ES-I3 (cell line): ENCODE data around the gene PKP4.

Experiments used
- H3K36me3 ChIP-seq: 2 replicates; pipeline ENCODE4 v1.6.1; 2013; ENCODE audit warnings: mild to moderate bottlenecking, low read length, control low read depth, moderate library complexity; ENCODE audit not compliant: insufficient read depth
- H3K4me1 ChIP-seq: 2 replicates; pipeline ENCODE4 v1.6.1; 2013; ENCODE audit warnings: mild to moderate bottlenecking, control low read depth, low read length; ENCODE audit not compliant: insufficient read depth
- H3K9ac ChIP-seq: 2 replicates; pipeline ENCODE4 v1.6.1; 2013; ENCODE audit warnings: low read depth, mild to moderate bottlenecking, low read length, moderate library complexity
- H3K9me3 ChIP-seq: 2 replicates; pipeline ENCODE4 v1.6.1; 2013; ENCODE audit warnings: mild to moderate bottlenecking, low read length, moderate library complexity; ENCODE audit not compliant: control insufficient read depth, insufficient read depth

Gene PKP4

GRCh38 chr2:158513841-158514240, 57.1 kb downstream of the PKP4 start:
- H3K9me3 ChIP-seq = no peaks in the 10 kb centered on the region
- peaks cover 10% of the 10 kb centered on the region for H3K4me1 ChIP-seq
- no peaks in the 10 kb centered on the region for H3K36me3 ChIP-seq
- H3K9ac ChIP-seq = no peak overlapping the region

DNA sequence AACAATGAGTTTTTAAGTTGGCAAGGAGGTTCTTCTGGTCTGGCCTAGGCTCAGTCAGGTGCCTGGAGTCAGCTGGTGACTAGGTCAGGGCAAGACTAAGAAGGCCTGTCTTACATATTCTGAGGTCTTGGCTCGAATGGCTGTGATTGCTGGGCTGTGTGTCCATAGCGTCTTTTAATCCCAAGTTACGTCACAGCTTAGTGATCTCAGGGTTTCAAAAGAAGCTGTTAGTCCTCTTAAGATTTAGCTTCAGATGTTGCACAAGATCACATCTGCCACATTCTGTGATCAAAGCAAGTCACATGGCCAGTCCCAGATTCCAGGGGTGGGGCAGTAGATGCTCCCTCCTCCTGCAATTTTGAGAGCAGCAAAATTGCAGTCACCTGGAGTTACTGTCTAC, 61.3 kb downstream of the PKP4 start:
- no peaks in the 10 kb centered on the region for H3K9me3 ChIP-seq
- H3K4me1 ChIP-seq = no peaks in the 10 kb centered on the region
- H3K36me3 ChIP-seq = no peaks in the 10 kb centered on the region
- H3K9ac ChIP-seq = no peak overlapping the region

DNA sequence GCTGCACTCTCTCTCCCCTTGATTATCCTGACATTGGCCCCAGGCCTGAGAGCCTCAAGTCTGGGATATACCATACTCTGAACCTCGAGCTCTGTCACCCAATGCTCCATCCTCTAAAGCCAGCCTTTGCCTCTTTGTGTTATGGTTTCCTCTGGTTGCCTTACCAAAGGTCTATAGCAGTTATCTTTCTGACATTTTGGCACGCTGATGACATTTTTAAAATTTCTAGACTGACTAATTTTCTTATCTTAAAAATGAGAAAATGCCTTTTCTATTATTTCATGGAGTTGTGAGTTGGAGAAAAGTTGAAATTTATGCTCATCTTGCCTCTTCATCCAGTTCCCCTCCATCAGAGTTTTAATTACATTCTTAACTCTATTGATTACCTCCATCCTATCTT, 62.7 kb downstream of the PKP4 start:
- H3K36me3 ChIP-seq = no peaks in the 10 kb centered on the region
- H3K4me1 ChIP-seq = no peaks in the 10 kb centered on the region
- no peaks in the 10 kb centered on the region for H3K9me3 ChIP-seq
- no peak overlapping the region for H3K9ac ChIP-seq

DNA sequence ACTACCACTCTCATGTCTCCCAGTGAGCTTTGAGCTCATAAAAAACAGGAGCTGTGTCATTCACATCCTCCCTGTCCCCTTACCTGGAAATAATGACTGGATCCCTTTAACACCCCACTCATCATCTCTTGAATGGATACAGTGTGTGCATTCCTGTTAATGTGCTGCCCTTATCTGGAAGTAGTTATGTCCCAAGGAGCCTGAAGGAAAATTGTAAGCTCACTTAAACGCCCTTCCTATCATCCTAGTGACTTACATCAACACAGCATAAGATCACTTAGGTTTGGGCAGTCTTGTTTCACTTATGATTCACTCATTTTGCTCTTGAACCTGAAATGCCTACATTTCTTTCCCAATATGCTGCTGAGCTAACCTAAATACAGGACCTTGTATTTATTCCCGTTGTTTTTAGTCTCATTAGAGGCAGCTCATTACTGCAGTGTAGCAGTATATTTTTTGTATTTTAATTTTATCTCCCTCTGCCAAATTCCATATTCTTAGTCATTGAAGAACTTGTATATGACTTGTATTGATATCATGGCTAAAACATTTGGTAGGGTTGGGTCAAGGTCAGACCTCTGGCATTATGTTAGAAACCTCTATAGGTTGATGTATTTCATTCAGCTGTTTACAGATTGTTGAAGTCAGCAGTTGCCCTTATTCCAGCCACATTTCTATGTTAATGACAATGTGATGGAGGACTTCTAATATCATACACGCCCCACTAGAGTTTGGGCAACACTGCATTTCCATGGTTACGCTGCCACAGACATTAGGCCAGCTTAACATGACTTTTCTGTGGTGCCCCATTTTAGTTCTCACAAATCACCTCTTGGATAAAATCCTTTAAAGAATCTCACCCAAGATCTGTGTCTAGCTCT, 72.9 kb downstream of the PKP4 start:
- H3K9ac ChIP-seq = no peak overlapping the region
- no peaks in the 10 kb centered on the region for H3K9me3 ChIP-seq
- H3K4me1 ChIP-seq = peaks cover 14% of the 10 kb centered on the region; the same call in 1 of the 2 replicates
- no peaks in the 10 kb centered on the region for H3K36me3 ChIP-seq

- no peak overlapping the region for H3K9ac ChIP-seq
- no peaks in the 10 kb centered on the region for H3K36me3 ChIP-seq
- no peaks in the 10 kb centered on the region for H3K9me3 ChIP-seq
- H3K4me1 ChIP-seq = peaks cover 14% of the 10 kb centered on the region; the same call in 1 of the 2 replicates
These were observed 74.1 kb downstream of the PKP4 start for GRCh38 chr2:158530829-158531228.

DNA sequence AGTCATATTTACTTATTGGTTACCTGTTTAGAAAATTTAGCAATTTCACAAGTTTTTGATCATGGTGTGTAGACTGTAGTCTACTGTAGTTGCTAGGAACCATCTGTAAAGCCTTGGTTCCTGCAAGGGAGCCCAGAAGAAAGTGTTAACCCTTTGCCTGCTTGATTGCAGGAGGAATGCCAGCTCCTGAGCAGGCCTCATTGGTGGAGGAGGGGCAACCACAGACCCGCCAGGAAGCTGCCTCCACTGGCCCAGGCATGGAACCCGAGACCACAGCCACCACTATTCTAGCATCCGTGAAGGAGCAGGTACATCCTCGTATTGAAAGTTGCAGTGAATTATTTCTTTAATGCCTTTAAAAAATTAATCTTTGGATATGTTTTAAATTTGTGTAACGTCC, 76.3 kb downstream of the PKP4 start:
- H3K9me3 ChIP-seq = no peaks in the 10 kb centered on the region
- H3K36me3 ChIP-seq = no peaks in the 10 kb centered on the region
- peaks cover 14% of the 10 kb centered on the region; the same call in 1 of the 2 replicates for H3K4me1 ChIP-seq
- H3K9ac ChIP-seq = no peak overlapping the region

DNA sequence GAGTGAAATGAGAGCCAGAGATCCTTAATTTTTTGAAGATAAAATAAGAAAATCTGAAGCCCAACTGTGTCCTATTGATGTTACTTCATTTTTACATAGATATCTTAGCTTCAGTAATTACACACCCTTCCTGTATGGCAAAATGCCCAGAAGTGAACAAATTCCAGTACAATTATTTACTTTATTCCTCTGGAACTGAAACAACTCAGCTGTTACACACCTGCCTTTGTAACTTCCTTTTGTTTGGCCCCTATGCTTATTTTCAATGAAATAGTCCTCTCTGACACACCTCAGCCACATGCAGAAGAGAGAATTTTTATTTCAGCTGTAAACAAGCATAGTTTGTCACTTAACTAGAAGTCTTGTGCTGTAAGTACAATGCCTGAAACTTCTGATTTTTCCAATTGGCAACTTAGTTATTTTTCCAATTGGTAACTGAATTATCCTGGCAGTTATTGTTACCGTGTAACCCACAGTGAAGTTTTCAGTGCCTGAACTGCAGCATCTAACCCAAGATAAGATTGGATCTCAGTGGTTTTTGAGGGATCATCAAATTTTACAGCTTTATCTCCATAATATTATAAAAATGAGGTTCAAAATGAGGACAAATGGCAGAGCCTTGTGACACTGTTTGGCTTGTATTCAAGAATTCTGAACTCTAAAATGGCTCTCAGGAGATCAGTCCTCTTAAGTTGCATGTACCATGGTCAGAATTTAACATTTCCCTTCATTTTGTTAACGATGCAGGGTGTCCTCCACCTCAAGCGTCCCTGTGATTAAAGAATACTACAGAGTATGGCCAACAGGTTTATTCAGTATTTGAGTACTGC, 82.6 kb downstream of the PKP4 start:
- no peaks in the 10 kb centered on the region for H3K9me3 ChIP-seq
- H3K36me3 ChIP-seq = no peaks in the 10 kb centered on the region
- H3K9ac ChIP-seq = no peak overlapping the region
- no peaks in the 10 kb centered on the region for H3K4me1 ChIP-seq

DNA sequence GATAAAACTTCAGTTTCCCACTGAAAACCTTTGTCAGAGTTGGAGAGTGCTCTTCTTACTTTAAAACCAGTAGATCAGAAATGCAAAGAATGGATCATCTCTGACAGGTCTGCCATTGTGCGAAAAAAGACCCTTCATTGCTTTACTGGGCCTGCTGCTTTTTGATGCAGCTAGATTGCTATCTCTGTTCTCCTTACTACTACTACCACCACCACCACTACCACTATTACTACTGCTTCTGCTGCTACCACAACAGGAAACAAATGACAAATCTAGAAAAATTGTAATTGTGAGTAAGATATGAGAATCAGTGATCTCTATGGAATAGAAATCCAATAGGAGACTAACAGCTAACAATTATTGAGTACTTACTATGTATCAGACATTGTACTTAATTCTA, 85.8 kb downstream of the PKP4 start:
- Histone ChIP-seq H3K4me1 (no peaks in the 10 kb centered on the region), H3K36me3 (no peaks in the 10 kb centered on the region), H3K9ac (no peak overlapping the region), H3K9me3 (no peaks in the 10 kb centered on the region)

DNA sequence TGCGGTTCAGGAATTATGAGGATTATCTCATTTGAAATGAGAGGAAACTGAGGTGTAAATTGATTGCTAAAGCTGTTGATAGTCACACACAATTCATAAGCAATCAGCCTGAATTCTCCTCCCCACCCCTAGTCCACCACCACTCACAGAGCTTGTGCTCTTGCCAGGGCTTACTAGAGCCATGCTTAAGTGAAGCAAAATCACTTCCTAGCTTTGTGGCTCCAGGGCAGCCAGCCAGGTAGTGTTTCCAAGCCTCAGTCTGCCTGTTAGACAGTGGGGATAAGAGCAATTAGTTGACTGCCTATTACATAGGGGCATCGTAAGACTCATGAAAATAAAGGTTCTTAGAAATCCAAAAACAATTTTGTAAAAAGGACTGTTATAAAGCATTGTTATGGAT, 87.2 kb downstream of the PKP4 start:
- Histone ChIP-seq H3K9me3 (no peaks in the 10 kb centered on the region), H3K4me1 (no peaks in the 10 kb centered on the region), H3K36me3 (0 out of 2 replicates have a peak, but pooled peaks cover 2% of the 10 kb centered on the region), H3K9ac (no peak overlapping the region)

- Histone ChIP-seq H3K9ac (no peak overlapping the region), H3K4me1 (no peaks in the 10 kb centered on the region), H3K9me3 (no peaks in the 10 kb centered on the region), H3K36me3 (0 out of 2 replicates have a peak, but pooled peaks cover 2% of the 10 kb centered on the region)
These were observed 88.2 kb downstream of the PKP4 start for GRCh38 chr2:158544998-158545397.

DNA sequence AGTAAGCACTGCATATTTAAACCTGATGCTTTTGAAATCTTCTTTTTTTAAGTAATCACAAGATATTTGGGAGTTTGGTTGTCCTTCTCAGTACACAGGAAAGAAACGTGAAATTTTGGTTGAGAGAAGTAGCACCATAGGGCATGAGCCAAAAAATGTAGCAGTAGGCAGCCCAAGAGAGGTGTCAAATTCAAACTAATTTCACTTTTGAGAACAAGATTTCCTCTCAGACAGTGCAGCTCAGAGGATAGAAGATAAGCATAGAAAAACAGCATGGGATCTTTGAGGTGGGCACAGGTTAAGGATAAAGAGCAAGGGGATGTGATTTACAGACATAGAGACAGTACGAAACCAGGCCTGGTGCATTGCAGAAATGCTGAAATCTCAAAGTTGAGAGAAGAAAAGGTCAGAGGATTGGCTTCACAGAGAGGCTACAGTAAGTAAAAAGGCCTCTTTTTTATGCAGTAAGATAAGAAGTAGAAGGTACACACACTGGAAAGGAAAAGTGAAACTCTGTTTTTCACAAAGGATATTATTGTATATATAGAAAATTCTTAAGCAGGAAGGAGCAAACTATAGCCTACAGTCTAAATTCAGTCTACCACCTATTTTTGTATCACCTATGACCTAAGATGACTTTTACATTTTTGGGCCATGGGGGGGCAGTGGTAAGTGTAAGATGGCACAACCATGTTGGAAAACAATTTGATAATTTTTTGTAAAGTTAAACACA, 89.8 kb downstream of the PKP4 start:
- no peak overlapping the region for H3K9ac ChIP-seq
- H3K36me3 ChIP-seq = 0 out of 2 replicates have a peak, but pooled peaks cover 2% of the 10 kb centered on the region
- H3K4me1 ChIP-seq = no peaks in the 10 kb centered on the region
- H3K9me3 ChIP-seq = no peaks in the 10 kb centered on the region

GRCh38 chr2:158553257-158553656, 96.5 kb downstream of the PKP4 start:
- no peak overlapping the region for H3K9ac ChIP-seq
- no peaks in the 10 kb centered on the region for H3K9me3 ChIP-seq
- peaks cover 8% of the 10 kb centered on the region; the same call in 1 of the 2 replicates for H3K36me3 ChIP-seq
- no peaks in the 10 kb centered on the region for H3K4me1 ChIP-seq

DNA sequence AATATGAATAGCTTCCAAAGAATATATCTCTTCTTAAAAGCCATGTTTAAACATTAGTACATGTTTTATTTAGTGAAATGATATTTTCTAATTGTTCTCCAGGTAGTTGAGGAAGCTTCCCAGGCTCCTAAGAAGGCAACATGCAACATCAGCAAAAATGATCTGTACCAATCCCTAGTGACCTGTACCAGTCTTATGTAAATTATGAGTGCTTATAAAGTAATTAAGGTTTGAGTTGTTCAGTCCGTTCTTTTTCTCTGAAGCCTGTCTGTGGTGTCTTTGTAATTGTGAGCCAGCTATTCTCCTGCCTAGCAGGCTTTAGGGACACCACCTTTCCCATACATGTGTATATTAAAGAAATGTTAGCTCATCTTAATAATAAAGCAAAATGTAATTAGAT, 98.2 kb downstream of the PKP4 start:
- no peaks in the 10 kb centered on the region for H3K4me1 ChIP-seq
- H3K36me3 ChIP-seq = peaks cover 7% of the 10 kb centered on the region; the same call in 1 of the 2 replicates
- no peaks in the 10 kb centered on the region for H3K9me3 ChIP-seq
- no peak overlapping the region for H3K9ac ChIP-seq

DNA sequence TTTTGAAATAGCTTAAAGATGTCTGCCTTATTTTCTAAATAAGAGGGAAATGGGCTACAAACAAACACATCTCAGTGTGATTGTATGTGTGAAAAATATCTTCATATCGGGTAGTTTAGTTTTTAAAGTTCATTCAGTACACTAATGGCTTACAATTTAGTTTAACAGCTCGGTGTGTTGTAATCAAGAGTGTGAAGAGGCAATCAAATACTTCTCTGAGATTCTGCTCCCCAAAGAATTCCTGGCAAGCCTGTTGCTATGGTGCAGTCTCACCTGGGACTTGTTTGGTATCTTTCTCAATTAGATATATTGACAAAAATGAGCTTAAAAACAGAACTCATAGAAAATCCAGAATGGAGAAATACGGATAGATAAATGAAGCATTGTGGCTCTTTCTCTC, 99.4 kb downstream of the PKP4 start:
- H3K36me3 ChIP-seq = peaks cover 7% of the 10 kb centered on the region; the same call in 1 of the 2 replicates
- H3K9ac ChIP-seq = no peak overlapping the region

More for the DNA sequence above, 99.4 kb downstream of the PKP4 start:
- H3K4me1 ChIP-seq = no peaks in the 10 kb centered on the region
- H3K9me3 ChIP-seq = no peaks in the 10 kb centered on the region
